Measurements from ENCODE around the gene EIF4H. TPM values are rescaled to one million over a fixed set of nuclear protein-coding genes. Genes with fewer than 3 reads are reported as not detected.

The EIF4H gene
- polyA plus RNA-seq, 1 donor (not counting 4 experiments of a cell fraction or from before 2014, with no cell fraction given) = 340 TPM

GRCh38 chr7:74190259-74190658 is 16.1 kb downstream of the EIF4H start:
- no peak overlapping the region for H3K4me2 ChIP-seq (ENCODE audit: control insufficient read depth, extremely low read depth, insufficient read depth, low read depth, low read length)
- H3K4me3 ChIP-seq (ENCODE audit: control insufficient read depth in 2 of 3, extremely low read depth in 1 of 3, insufficient read depth in 2 of 3, low read depth in 1 of 3, low read length in 3 of 3) = no peak overlapping the region
- H3K27me3 ChIP-seq (ENCODE audit: control insufficient read depth, extremely low read depth, insufficient read depth, low read length) = no peaks in the 10 kb centered on the region
- peaks cover 3% of the 10 kb centered on the region for H3K9me1 ChIP-seq (ENCODE audit: control insufficient read depth, extremely low read depth, insufficient read depth, low read length)
- H3K4me1 ChIP-seq (ENCODE audit: control insufficient read depth, extremely low read depth, insufficient read depth, low read length) = no peaks in the 10 kb centered on the region
- peaks cover 33% of the 10 kb centered on the region for H4K20me1 ChIP-seq (ENCODE audit: control insufficient read depth, extremely low read depth, insufficient read depth, low read length)
- dilution Hi-C loops (cut with MboI; ENCODE audit: extremely low pct_ligation_motif_present, low sequenced_read_pairs) = no loop called here
- H3K79me2 ChIP-seq (ENCODE audit: control insufficient read depth, insufficient read depth, low read length) = peaks cover 72% of the 10 kb centered on the region
- no peak overlapping the region for H3K27ac ChIP-seq (ENCODE audit: control insufficient read depth, insufficient read depth, low read length)
- TF ChIP-seq CTCF (optimal IDR thresholded peaks at IDR 0.05 in 1 of 3, IDR thresholded peaks at IDR 0.05 in 1 of 3, conservative IDR thresholded peaks at IDR 0.05 in 1 of 3; ENCODE audit: extremely low read depth in 1 of 3, insufficient read depth in 2 of 3, low read length in 3 of 3) (no peak), EZH2 (IDR thresholded peaks at IDR 0.05; ENCODE audit: low read length) (no peak)
- H3K36me3 ChIP-seq (ENCODE audit: control insufficient read depth in 2 of 2, extremely low read depth in 1 of 2, insufficient read depth in 2 of 2, low read length in 2 of 2) = peaks cover 49 to 66% of the 10 kb centered on the region in 2 experiments
- no peaks in the 10 kb centered on the region for H3K9me3 ChIP-seq (ENCODE audit: control insufficient read depth, low read depth, low read length)
- no peak overlapping the region for H2AFZ ChIP-seq (ENCODE audit: control insufficient read depth, low read length)
- FAIRE-seq = no peak
- no peak overlapping the region for H3K9ac ChIP-seq (ENCODE audit: control insufficient read depth, extremely low read depth, insufficient read depth, low read length)
- DNase-seq (ENCODE audit: low read depth, low spot score) = no peak

- Histone ChIP-seq H3K4me3 (ENCODE audit: control insufficient read depth in 2 of 3, extremely low read depth in 1 of 3, insufficient read depth in 2 of 3, low read depth in 1 of 3, low read length in 3 of 3) (no peak overlapping the region), H3K4me2 (ENCODE audit: control insufficient read depth, extremely low read depth, insufficient read depth, low read depth, low read length) (no peak overlapping the region), H3K9me3 (ENCODE audit: control insufficient read depth, low read depth, low read length) (no peaks in the 10 kb centered on the region), H3K9me1 (ENCODE audit: control insufficient read depth, extremely low read depth, insufficient read depth, low read length) (peaks cover 3% of the 10 kb centered on the region), H3K36me3 (ENCODE audit: control insufficient read depth in 2 of 2, extremely low read depth in 1 of 2, insufficient read depth in 2 of 2, low read length in 2 of 2) (peaks cover 49 to 61% of the 10 kb centered on the region in 2 experiments), H3K27ac (ENCODE audit: control insufficient read depth, insufficient read depth, low read length) (no peak overlapping the region), H3K27me3 (ENCODE audit: control insufficient read depth, extremely low read depth, insufficient read depth, low read length) (no peaks in the 10 kb centered on the region), H4K20me1 (ENCODE audit: control insufficient read depth, extremely low read depth, insufficient read depth, low read length) (peaks cover 27% of the 10 kb centered on the region), H3K9ac (ENCODE audit: control insufficient read depth, extremely low read depth, insufficient read depth, low read length) (no peak overlapping the region), H3K79me2 (ENCODE audit: control insufficient read depth, insufficient read depth, low read length) (peaks cover 62% of the 10 kb centered on the region), H2AFZ (ENCODE audit: control insufficient read depth, low read length) (no peak overlapping the region), H3K4me1 (ENCODE audit: control insufficient read depth, extremely low read depth, insufficient read depth, low read length) (no peaks in the 10 kb centered on the region)
- dilution Hi-C loops (cut with MboI; ENCODE audit: extremely low pct_ligation_motif_present, low sequenced_read_pairs) = no loop called here
- FAIRE-seq (no peak), DNase-seq (ENCODE audit: low read depth, low spot score) (no peak)
- TF ChIP-seq EZH2 (IDR thresholded peaks at IDR 0.05; ENCODE audit: low read length) (no peak), CTCF (optimal IDR thresholded peaks at IDR 0.05 in 1 of 3, IDR thresholded peaks at IDR 0.05 in 1 of 3, conservative IDR thresholded peaks at IDR 0.05 in 1 of 3; ENCODE audit: extremely low read depth in 1 of 3, insufficient read depth in 2 of 3, low read length in 3 of 3) (no peak)
These were observed 17.1 kb downstream of the EIF4H start for GRCh38 chr7:74191231-74191630.

All from keratinocyte (primary cell).